ENCODE data around the gene MKLN1. TPM values are rescaled to one million over a fixed set of nuclear protein-coding genes. Genes with fewer than 3 reads are reported as not detected.

The MKLN1 gene
- total and polyA plus RNA-seq, 2 of the 13 experiments (the other 11 are each of a cell fraction or from before 2014, with no cell fraction given): 33.6 to 43.5 TPM

- no peak for TF ChIP-seq HBP1 (CRISPR knock-in tag; IDR thresholded peaks at IDR 0.05; ENCODE audit: low read depth)
These were observed 165.4 kb downstream of the MKLN1 start (continued) for GRCh38 chr7:131493081-131493480.

DNA sequence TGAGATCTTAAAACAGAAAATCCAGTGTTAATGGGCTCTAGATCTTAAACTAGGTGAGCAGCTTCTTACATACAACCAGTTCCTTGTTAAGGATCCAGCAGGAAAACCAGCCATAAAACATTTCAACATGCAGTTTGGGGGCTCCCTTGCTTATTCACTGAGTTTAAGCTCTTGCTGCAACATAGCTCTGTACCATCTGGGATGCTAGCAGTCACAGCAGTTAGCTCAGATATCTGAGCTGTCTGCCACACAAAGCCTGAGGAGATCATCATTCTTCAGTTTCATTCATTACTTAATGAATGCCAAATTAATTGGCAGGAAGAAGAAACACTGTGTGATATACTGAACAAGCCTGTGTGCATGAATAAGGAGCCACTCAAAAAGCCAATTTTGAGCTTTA lies 165.9 kb downstream of the MKLN1 start:
- Histone ChIP-seq H3K4me2 (ENCODE audit: low read depth, low read length) (no peak overlapping the region), H2AFZ (ENCODE audit: low read length) (no peak overlapping the region), H3K27ac (ENCODE audit: extremely low read length, insufficient read depth, low read length) (no peak overlapping the region), H3K9me3 (ENCODE audit: low read length) (no peaks in the 10 kb centered on the region), H3K4me1 (ENCODE audit: insufficient read depth, low read length) (no peaks in the 10 kb centered on the region), H3K36me3 (replicated peaks in 1 of 2; ENCODE audit: control insufficient read depth in 1 of 2, insufficient read depth in 2 of 2, low read length in 2 of 2) (peaks cover 4 to 14% of the 10 kb centered on the region in 2 experiments; a peak in 4 of 5 replicates), H4K20me1 (ENCODE audit: insufficient read depth, low read length) (no peaks in the 10 kb centered on the region), H3K79me2 (ENCODE audit: insufficient read depth, low read length) (no peaks in the 10 kb centered on the region), H3K9ac (ENCODE audit: insufficient read depth, low read depth, low read length) (no peak overlapping the region), H3K27me3 (ENCODE audit: control insufficient read depth in 1 of 2, insufficient read depth in 2 of 2, low read length in 2 of 2) (no peaks in the 10 kb centered on the region), H3K4me3 (replicated peaks in 1 of 3; ENCODE audit: insufficient read depth in 1 of 3, low read depth in 2 of 3, low read length in 3 of 3) (no peak overlapping the region)
- no peak for TF ChIP-seq ZNF816 (CRISPR knock-in tag; IDR thresholded peaks at IDR 0.05; ENCODE audit: borderline replicate concordance)
- TF ChIP-seq RBM22 (optimal IDR thresholded peaks at IDR 0.05; ENCODE audit: low read length): peak; percentile 71
- TF ChIP-seq KDM4B (CRISPR knock-in tag; IDR thresholded peaks at IDR 0.05): no peak
- TF ChIP-seq, protein P1, sequence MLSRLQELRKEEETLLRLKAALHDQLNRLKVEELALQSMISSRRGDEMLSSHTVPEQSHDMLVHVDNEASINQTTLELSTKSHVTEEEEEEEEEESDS (CRISPR knock-in tag; IDR thresholded peaks at IDR 0.05; ENCODE audit: borderline replicate concordance): no peak
- intact Hi-C loops (cut with micrococcal nuclease; ENCODE audit: unreplicated experiment): no loop called here
- in situ Hi-C loops (cut with HindIII; ENCODE audit: extremely low pct_ligation_motif_present, low pct_unique_long_range_greater_than_20kb): no loop called here
- no peak for DNase-seq (ENCODE audit: low spot score)
- POLR2A ChIA-PET: no interaction called here
- FAIRE-seq: no peak
- no peak for ATAC-seq
- no TSS peak for BruUV-seq (replicated peaks)
- CTCF ChIA-PET (ENCODE audit: low intra/inter-chr PET ratio, low total read pairs): no interaction called here

- ChIA-PET POLR2A (no interaction called here), CTCF (ENCODE audit: low intra/inter-chr PET ratio, low total read pairs) (no interaction called here)
- Histone ChIP-seq H2AFZ (ENCODE audit: low read length) (no peak overlapping the region), H3K9me3 (ENCODE audit: low read length) (no peaks in the 10 kb centered on the region), H3K27me3 (ENCODE audit: control insufficient read depth in 1 of 2, insufficient read depth in 2 of 2, low read length in 2 of 2) (no peaks in the 10 kb centered on the region), H4K20me1 (ENCODE audit: insufficient read depth, low read length) (no peaks in the 10 kb centered on the region), H3K4me1 (ENCODE audit: insufficient read depth, low read length) (no peaks in the 10 kb centered on the region), H3K36me3 (replicated peaks in 1 of 2; ENCODE audit: control insufficient read depth in 1 of 2, insufficient read depth in 2 of 2, low read length in 2 of 2) (peaks cover 4 to 14% of the 10 kb centered on the region in 2 experiments; a peak in 3 of 5 replicates), H3K27ac (ENCODE audit: extremely low read length, insufficient read depth, low read length) (no peak overlapping the region), H3K79me2 (ENCODE audit: insufficient read depth, low read length) (no peaks in the 10 kb centered on the region), H3K4me2 (ENCODE audit: low read depth, low read length) (no peak overlapping the region), H3K4me3 (replicated peaks in 1 of 3; ENCODE audit: insufficient read depth in 1 of 3, low read depth in 2 of 3, low read length in 3 of 3) (no peak overlapping the region), H3K9ac (ENCODE audit: insufficient read depth, low read depth, low read length) (no peak overlapping the region)
- in situ Hi-C loops (cut with HindIII; ENCODE audit: extremely low pct_ligation_motif_present, low pct_unique_long_range_greater_than_20kb): no loop called here
- 98% methylated on average over 2 of the region's 2 CpGs for WGBS (ENCODE audit: low lambda C conversion rate)
- no TSS peak for BruUV-seq (replicated peaks)
- DNase-seq (ENCODE audit: low spot score) (no peak), FAIRE-seq (no peak), ATAC-seq (no peak)
- intact Hi-C loops (cut with micrococcal nuclease; ENCODE audit: unreplicated experiment): no loop called here
- TF ChIP-seq, protein P2, sequence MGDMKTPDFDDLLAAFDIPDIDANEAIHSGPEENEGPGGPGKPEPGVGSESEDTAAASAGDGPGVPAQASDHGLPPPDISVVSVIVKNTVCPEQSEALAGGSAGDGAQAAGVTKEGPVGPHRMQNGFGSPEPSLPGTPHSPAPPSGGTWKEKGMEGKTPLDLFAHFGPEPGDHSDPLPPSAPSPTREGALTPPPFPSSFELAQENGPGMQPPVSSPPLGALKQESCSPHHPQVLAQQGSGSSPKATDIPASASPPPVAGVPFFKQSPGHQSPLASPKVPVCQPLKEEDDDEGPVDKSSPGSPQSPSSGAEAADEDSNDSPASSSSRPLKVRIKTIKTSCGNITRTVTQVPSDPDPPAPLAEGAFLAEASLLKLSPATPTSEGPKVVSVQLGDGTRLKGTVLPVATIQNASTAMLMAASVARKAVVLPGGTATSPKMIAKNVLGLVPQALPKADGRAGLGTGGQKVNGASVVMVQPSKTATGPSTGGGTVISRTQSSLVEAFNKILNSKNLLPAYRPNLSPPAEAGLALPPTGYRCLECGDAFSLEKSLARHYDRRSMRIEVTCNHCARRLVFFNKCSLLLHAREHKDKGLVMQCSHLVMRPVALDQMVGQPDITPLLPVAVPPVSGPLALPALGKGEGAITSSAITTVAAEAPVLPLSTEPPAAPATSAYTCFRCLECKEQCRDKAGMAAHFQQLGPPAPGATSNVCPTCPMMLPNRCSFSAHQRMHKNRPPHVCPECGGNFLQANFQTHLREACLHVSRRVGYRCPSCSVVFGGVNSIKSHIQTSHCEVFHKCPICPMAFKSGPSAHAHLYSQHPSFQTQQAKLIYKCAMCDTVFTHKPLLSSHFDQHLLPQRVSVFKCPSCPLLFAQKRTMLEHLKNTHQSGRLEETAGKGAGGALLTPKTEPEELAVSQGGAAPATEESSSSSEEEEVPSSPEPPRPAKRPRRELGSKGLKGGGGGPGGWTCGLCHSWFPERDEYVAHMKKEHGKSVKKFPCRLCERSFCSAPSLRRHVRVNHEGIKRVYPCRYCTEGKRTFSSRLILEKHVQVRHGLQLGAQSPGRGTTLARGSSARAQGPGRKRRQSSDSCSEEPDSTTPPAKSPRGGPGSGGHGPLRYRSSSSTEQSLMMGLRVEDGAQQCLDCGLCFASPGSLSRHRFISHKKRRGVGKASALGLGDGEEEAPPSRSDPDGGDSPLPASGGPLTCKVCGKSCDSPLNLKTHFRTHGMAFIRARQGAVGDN (CRISPR knock-in tag; IDR thresholded peaks at IDR 0.05): no peak
- TF ChIP-seq ZNF598 (CRISPR knock-in tag; IDR thresholded peaks at IDR 0.05; ENCODE audit: borderline replicate concordance): no peak
- no peak for TF ChIP-seq ZBTB1 (CRISPR knock-in tag; IDR thresholded peaks at IDR 0.05; ENCODE audit: borderline replicate concordance)
- TF ChIP-seq ZNF878 (CRISPR knock-in tag; IDR thresholded peaks at IDR 0.05): no peak
- TF ChIP-seq, protein P3, sequence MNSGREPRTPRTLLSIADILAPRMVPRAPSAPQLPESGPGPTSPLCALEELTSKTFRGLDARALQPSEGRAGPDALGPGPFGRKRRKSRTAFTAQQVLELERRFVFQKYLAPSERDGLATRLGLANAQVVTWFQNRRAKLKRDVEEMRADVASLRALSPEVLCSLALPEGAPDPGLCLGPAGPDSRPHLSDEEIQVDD (CRISPR knock-in tag; IDR thresholded peaks at IDR 0.05; ENCODE audit: borderline replicate concordance): no peak
- TF ChIP-seq ZNF790 (CRISPR knock-in tag; IDR thresholded peaks at IDR 0.05; ENCODE audit: borderline replicate concordance): no peak
- TF ChIP-seq AHR (CRISPR knock-in tag; IDR thresholded peaks at IDR 0.05): no peak
These were observed 166.5 kb downstream of the MKLN1 start for GRCh38 chr7:131494182-131494581.

Measured in HepG2 (cell line).